GM19351 (cell line): ENCODE measurements around the gene TBC1D22B.

Experiments
- ATAC-seq: cut with Tn5 transposase; IDR thresholded peaks from one replicate; pipeline ENCODE4 v1.9.1; 2021; ENCODE audit warnings: mild to moderate bottlenecking, moderate library complexity; ENCODE audit not compliant: unreplicated experiment

The TBC1D22B gene

GRCh38 chr6:37239950-37240713 lies 17.4 kb upstream of the TBC1D22B start:
- ATAC-seq = no peak

DNA sequence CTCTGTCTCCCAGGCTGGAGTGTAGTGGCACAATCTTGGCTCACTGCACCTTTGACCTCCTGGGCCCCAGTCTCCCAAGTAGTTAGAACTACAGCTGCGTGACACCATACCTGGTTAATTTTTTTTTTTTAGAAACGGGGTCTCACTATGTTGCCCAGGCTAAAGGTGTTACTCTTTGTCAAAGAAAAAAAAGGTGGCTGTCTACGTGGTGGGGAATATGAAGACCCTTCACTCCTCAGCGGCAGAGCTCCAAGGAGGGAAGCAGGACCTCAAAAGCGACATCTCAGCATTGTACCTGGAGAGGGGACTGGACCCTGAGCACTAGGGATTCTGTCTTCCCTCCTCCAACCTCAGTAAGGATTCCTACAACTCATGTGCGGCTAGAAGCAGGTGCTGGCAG lies 16.4 kb upstream of the TBC1D22B start:
- ATAC-seq = no peak

DNA sequence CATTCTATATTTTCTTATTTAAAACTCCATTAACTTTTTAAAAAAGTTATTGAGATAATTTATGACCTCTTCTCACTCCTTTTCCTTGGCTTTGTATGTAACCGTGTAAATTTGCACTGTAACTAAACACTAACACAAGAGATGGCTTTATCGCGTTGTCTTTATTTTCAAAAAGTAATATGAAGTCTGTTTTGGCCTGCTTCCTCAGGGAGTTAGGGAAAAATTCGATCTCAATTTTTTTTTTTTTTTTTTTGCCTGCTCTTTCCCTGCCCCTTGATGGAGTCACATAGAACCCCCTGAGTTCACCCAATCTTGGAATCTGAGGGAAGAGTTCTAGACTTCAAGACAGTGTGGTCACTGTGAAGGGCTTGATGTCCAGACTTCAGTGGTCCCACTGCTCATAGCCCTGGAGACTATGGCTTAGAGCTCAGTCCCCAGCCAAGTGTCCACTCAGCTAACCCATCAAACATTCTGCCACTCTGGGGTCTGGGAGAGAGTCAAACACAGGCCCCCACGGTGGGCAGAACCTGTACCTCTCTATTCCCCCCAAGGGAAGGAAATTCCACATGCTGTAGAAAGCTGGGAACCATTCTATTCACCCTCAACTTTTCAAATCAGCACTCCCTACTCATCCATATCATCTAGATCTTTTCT lies 15.7 kb upstream of the TBC1D22B start:
- ATAC-seq = no peak

- no peak for ATAC-seq
Measured at GRCh38 chr6:37242429-37243052, 15.0 kb upstream of the TBC1D22B start.

DNA sequence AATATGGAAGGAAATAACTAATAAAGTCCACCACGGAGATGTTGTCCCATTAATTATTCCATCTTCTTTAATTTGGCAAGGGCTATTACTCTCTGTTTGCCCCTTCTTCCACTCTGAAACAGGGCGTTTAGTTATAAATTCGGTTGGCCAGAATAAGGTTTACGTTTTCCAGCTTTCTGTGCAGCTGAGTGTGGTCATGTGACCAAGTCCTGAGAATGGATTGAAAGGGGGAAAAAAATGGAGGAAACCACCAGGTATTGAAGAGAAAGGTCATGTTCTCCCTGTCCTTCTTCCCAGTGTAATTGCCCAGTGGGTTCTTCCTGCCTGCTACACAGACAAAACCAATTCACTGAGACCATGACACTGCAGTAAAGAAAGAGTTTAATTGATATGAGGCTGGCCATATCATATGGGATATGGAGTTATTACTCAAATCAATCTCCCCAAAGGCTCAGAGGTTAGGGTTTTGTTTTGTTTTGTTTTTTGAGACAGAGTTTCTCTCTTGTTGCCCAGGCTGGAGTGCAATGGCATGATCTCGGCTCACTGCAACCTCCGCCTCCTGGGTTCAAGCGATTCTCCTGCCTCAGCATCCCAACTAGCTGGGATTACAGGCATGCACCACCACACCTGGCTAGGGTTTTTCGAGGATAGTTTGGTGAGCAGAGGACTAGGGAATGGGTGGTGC lies 14.3 kb upstream of the TBC1D22B start:
- ATAC-seq = no peak

DNA sequence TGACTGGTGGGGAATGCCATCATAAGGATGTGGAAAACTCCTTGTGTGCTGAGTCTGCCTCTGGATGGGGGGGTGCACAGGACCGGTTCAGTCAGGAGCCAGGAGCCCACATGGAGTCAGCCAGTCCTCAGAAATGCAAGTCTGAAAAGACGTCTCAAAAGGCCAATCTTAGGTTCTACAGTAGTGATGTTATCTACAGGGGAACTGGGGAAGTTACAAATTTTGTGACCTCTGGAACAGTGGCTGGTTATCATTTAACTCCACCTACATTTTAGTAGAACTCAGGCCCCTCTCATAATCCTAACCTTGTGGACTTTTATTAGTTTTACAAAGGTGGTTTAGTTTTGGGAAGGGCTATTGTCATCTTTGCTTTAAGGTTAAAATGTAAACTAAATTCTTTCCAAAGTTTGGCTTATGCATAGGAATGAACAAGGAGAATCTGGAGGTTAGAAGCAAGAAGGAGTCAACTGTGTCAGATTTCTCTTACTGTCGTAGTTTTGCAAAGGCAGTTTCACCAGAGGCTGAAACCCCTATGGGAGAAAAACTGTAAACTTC lies 13.7 kb upstream of the TBC1D22B start:
- no peak for ATAC-seq

GRCh38 chr6:37244430-37245310 lies 12.9 kb upstream of the TBC1D22B start:
- no peak for ATAC-seq

DNA sequence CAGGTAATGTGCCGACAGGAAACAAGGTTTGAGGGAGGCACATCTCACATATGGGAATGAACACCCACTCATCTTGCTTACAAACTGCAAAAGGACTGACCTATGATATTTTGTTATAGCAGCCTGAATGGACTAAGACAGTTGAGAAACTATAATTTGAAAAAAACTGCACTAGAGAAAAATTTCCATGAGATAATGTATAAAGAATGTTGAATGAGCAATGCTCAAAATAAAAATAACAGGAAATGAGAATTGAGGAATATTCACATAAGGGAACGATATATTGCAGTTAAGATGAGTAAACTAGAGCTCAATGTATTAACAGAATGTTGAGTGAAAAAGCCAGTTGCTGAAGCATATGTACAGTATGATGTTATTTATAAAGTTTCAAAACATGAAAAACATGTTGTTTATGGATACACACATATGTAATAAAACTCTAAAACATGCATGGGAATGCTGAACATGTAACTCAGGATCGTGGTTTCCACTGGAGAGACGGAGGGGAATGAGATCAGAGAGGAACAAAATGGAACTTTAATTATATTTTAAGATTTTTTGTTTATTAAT lies 6.3 kb upstream of the TBC1D22B start:
- no peak for ATAC-seq

DNA sequence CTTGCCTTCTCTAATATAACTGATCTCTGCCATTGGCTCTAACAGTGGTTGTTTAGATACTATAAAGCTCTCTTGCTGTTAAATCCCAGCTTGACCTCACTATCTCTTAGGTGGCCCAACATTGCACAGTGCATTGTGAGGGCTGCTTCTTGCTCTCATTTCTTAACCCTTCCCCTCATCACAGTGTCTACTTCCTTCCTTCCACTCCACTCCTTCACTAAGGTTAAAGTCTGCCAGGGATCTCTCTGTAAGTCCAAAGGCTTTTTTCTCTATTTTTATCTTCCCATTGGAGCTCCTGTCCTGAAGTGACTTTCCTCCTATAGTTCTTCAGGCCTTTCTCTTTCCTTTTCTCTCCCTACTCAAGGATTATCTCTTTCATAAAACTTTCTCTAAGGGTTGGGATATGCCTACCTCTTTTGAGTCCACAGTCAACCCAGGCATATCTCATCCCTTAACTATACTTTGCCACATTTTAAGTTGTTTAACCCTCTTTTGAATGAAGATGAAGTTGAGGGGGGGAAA lies 4.0 kb upstream of the TBC1D22B start:
- ATAC-seq = no peak

- ATAC-seq = no peak
Measured at GRCh38 chr6:37254881-37255280, 2.7 kb upstream of the TBC1D22B start.

DNA sequence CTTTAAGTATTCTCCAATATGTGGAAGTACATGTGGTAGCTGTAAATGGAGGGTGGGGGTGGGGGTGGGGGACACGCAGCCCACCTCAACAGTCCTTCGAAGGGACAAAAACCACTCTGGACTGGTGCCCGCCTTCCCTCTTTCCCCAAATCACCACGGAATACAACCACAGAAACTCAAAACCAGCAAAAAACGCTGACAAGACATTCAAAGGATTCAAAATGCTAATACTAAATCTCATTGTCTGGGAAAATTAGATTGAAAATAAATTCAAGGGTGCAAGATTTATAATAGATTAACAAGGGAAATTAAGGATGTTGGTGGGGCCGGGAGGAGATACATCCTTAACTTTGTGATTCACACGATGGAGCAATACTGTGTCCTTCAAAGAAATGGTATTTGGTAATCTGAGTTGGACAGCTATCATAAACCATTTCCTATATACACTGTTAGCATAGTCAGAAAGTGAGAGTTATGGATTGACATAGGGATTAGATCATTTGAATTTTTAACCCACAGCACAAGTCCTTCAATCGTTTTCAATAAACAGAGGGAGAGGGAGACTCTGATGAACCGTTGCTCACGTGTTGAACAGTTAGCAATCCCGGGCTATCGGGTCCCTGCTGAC lies 766 bp upstream of the TBC1D22B start:
- no peak for ATAC-seq

- no peak for ATAC-seq
Measured at GRCh38 chr6:37257320-37257633, 295 bp upstream of the TBC1D22B start.

- no peak for ATAC-seq
Measured at GRCh38 chr6:37258405-37259105, 983 bp downstream of the TBC1D22B start.

- ATAC-seq = no peak
Measured at GRCh38 chr6:37259191-37259590, 1.6 kb downstream of the TBC1D22B start.

DNA sequence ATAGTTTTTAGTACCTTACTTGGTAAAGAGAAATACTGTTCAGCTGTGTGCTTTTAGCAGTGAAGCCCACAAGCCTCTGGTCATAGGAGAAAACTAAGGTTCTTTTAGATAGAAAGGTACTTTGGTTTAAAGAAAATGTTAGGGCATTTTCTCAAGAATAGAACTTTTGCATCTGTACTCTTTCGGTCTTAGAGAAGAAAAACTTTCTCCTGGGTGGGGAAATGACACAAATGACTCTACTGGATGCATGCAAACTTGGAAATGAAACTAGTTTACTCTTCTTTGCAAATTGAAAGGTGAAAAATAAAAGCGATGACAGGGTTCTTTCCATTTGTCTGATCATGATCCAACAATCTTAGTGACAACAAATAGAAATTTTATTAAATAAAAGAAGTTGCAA lies 2.5 kb downstream of the TBC1D22B start:
- no peak for ATAC-seq

DNA sequence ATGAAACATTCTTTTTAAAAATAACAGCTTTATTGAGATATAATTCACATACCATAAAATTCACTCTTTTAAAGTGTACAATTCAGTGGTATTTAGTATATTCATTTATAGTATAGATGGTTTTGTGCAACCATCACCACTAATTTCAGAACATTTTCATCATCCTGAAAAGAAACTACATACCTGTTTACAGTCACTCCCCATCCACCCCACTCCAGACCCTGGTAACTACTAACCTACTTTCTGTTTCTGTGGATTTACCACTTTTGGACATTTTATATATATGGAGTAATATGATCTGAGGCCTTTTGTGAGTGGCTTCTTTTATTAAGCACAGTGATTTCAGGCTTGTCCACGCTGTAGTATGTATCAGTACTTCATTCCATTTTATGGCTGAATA lies 2.9 kb downstream of the TBC1D22B start:
- no peak for ATAC-seq

GRCh38 chr6:37261198-37261597 lies 3.6 kb downstream of the TBC1D22B start:
- no peak for ATAC-seq

GRCh38 chr6:37262446-37263026 lies 5.0 kb downstream of the TBC1D22B start:
- ATAC-seq = no peak
